ENCODE measurements around the gene ZNF451. TPM values are rescaled to one million over a fixed set of nuclear protein-coding genes. Genes with fewer than 3 reads are reported as not detected.

The ZNF451 gene
- total RNA-seq, 5 donors from 2014 or later (not counting 1 experiment from before 2014, with no cell fraction given): 68.0 to 124 (median 78.1) TPM

Other genes starting within 250 kb of the ZNF451 start
- not detected for gene BEND6, start 135.1 kb upstream of the ZNF451 start, total RNA-seq
- gene KIAA1586, start 43.5 kb upstream of the ZNF451 start, total RNA-seq: 10 to 100 TPM; 12.5 to 20.5 (median 15.2) TPM
- gene BAG2, start 82.1 kb downstream of the ZNF451 start, total RNA-seq: 1 to 10 TPM; 3.2 to 5.1 (median 3.9) TPM
- gene RAB23, start 132.1 kb downstream of the ZNF451 start, total RNA-seq: 1 to 10 TPM in 2 of 5 donors, under 1 TPM in 3; 0.23 to 1.6 (median 0.82) TPM
- gene PRIM2, start 227.4 kb downstream of the ZNF451 start, total RNA-seq: 10 to 100 TPM; 11.5 to 17.9 (median 12.0) TPM

Measured in T-cell (primary cell).